ENCODE results near the gene VPS4B.

VPS4B gene

DNA sequence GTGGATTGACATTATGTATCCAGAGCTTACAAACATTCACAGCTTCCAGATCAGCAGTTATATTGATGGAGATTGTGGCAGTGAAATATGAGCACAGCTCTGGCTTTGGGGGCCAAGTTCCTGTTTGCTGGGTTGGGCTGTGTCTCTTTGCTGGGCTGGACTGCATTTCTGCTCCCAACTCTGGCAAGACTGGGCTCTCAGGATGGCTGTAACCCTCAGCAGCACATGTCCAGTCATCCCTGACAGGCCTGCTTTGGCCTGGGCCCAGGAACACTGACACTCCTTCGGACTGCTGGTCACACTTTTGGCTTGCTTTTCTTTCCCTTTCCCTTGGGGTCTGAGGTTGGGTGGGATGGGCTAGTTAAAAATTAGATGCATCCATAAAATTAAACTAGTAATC is 17.9 kb upstream of the VPS4B start:
- DNase-seq, result peak; percentile 4
- H3K27me3 ChIP-seq, result no peaks in the 10 kb centered on the region
- H3K9me3 ChIP-seq, result no peaks in the 10 kb centered on the region
- no peak overlapping the region for H3K4me3 ChIP-seq (ENCODE audit: low read depth, low read length)
- H3K36me3 ChIP-seq, result no peaks in the 10 kb centered on the region
- TF ChIP-seq CTCF (IDR thresholded peaks at IDR 0.05; ENCODE audit: low read depth, low read length), result no peak
- H3K4me1 ChIP-seq, result no peaks in the 10 kb centered on the region

- Histone ChIP-seq H3K4me1 (no peaks in the 10 kb centered on the region), H3K4me3 (ENCODE audit: low read depth, low read length) (no peak overlapping the region), H3K36me3 (no peaks in the 10 kb centered on the region), H3K27me3 (no peaks in the 10 kb centered on the region), H3K9me3 (no peaks in the 10 kb centered on the region)
- DNase-seq, result peak; percentile 7
- peak; percentile 66 for TF ChIP-seq CTCF (IDR thresholded peaks at IDR 0.05; ENCODE audit: low read depth, low read length)
Observed at GRCh38 chr18:63439334-63439733, 17.1 kb upstream of the VPS4B start.

- Histone ChIP-seq H3K36me3 (no peaks in the 10 kb centered on the region), H3K9me3 (no peaks in the 10 kb centered on the region), H3K27me3 (no peaks in the 10 kb centered on the region), H3K4me3 (ENCODE audit: low read depth, low read length) (no peak overlapping the region), H3K4me1 (no peaks in the 10 kb centered on the region)
- DNase-seq, result no peak
- no peak for TF ChIP-seq CTCF (IDR thresholded peaks at IDR 0.05; ENCODE audit: low read depth, low read length)
Observed at GRCh38 chr18:63438181-63438580, 15.9 kb upstream of the VPS4B start.

GRCh38 chr18:63433334-63433866 is 11.1 kb upstream of the VPS4B start:
- H3K4me3 ChIP-seq (ENCODE audit: low read depth, low read length), result no peak overlapping the region
- H3K9me3 ChIP-seq, result no peaks in the 10 kb centered on the region
- no peaks in the 10 kb centered on the region for H3K27me3 ChIP-seq
- no peak for DNase-seq
- H3K4me1 ChIP-seq, result no peaks in the 10 kb centered on the region
- no peak for TF ChIP-seq CTCF (IDR thresholded peaks at IDR 0.05; ENCODE audit: low read depth, low read length)
- H3K36me3 ChIP-seq, result no peaks in the 10 kb centered on the region

DNA sequence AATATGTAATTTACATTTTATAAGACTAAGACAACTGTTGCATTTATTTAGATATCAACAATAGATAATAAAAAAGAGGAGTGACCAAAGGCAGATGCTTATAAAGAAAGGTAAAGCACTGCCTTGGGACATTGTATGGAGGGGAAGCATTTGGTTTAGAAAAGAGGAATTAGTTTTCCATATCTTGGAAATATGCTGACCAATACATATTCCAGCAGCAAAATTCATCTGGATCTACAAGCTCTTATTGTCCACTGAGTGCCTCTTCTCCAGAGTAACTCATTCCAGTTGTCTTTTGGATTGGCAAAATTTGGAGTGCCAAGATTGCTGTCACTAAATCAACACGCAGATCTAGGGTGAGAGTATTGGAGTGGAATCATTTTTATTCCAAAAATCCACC is 8.9 kb upstream of the VPS4B start:
- no peaks in the 10 kb centered on the region for H3K36me3 ChIP-seq
- H3K4me3 ChIP-seq (ENCODE audit: low read depth, low read length), result no peak overlapping the region
- H3K9me3 ChIP-seq, result no peaks in the 10 kb centered on the region
- no peak for TF ChIP-seq CTCF (IDR thresholded peaks at IDR 0.05; ENCODE audit: low read depth, low read length)
- DNase-seq, result no peak
- no peaks in the 10 kb centered on the region for H3K4me1 ChIP-seq
- no peaks in the 10 kb centered on the region for H3K27me3 ChIP-seq

GRCh38 chr18:63430526-63430925 is 8.2 kb upstream of the VPS4B start:
- H3K9me3 ChIP-seq, result no peaks in the 10 kb centered on the region
- no peaks in the 10 kb centered on the region for H3K27me3 ChIP-seq
- no peak for DNase-seq
- TF ChIP-seq CTCF (IDR thresholded peaks at IDR 0.05; ENCODE audit: low read depth, low read length), result no peak
- no peaks in the 10 kb centered on the region for H3K36me3 ChIP-seq
- H3K4me3 ChIP-seq (ENCODE audit: low read depth, low read length), result no peak overlapping the region
- no peaks in the 10 kb centered on the region for H3K4me1 ChIP-seq

Measured in BE2C (cell line).